Endodermal cell (in vitro differentiated cells): ENCODE results near the gene ADCY3. TPM values are rescaled to one million over a fixed set of nuclear protein-coding genes. Genes with fewer than 3 reads are reported as not detected.

ENCODE experiments used
- DNase-seq: peaks from one replicate; pipeline ENCODE4 v3.0.0-alpha.2; 2017
- H3K27ac ChIP-seq: 2 replicates; pipeline ENCODE4 v1.5.1; 2013; ENCODE audit warnings: mild to moderate bottlenecking, low read depth, low read length, moderate library complexity
- H3K27me3 ChIP-seq: 2 replicates; pipeline ENCODE4 v1.6.1; 2013; ENCODE audit warnings: mild to moderate bottlenecking, low read length, moderate library complexity; ENCODE audit not compliant: insufficient read depth, control insufficient read depth, poor library complexity, severe bottlenecking
- H3K36me3 ChIP-seq: 2 replicates; pipeline ENCODE4 v1.7.0; 2013; ENCODE audit warnings: mild to moderate bottlenecking, low read length, moderate library complexity; ENCODE audit not compliant: control insufficient read depth, insufficient read depth
- H3K4me1 ChIP-seq: one replicate; pipeline ENCODE4 v1.7.0; 2013; ENCODE audit warnings: low read length; ENCODE audit not compliant: control insufficient read depth, insufficient read depth
- H3K4me3 ChIP-seq: 2 replicates; pipeline ENCODE4 v1.5.1; 2013; ENCODE audit warnings: mild to moderate bottlenecking, low read length, moderate library complexity
- H3K9ac ChIP-seq: 2 replicates; pipeline ENCODE4 v1.6.1; 2013; ENCODE audit warnings: mild to moderate bottlenecking, low read length, moderate library complexity; ENCODE audit not compliant: poor library complexity, severe bottlenecking; ENCODE audit errors: extremely low read depth
- H3K9me3 ChIP-seq: 2 replicates; pipeline ENCODE4 v1.6.1; 2013; ENCODE audit warnings: mild to moderate bottlenecking, low read length, moderate library complexity; ENCODE audit not compliant: control insufficient read depth
- H3K27ac Mint-ChIP-seq: 2 replicates; pipeline ENCODE4 v1.8.0; 2020; ENCODE audit warnings: mixed read lengths
- H3K27me3 Mint-ChIP-seq: 2 replicates; pipeline ENCODE4 v1.8.0; 2021; ENCODE audit warnings: mild to moderate bottlenecking, mixed read lengths; ENCODE audit not compliant: insufficient read depth
- H3K36me3 Mint-ChIP-seq: 2 replicates; pipeline ENCODE4 v1.8.0; 2020; ENCODE audit warnings: low read depth, mixed read lengths
- H3K4me1 Mint-ChIP-seq: 2 replicates; pipeline ENCODE4 v1.8.0; 2020; ENCODE audit warnings: mixed read lengths
- H3K4me3 Mint-ChIP-seq: 2 replicates; pipeline ENCODE4 v1.8.0; 2020; ENCODE audit warnings: mild to moderate bottlenecking, moderate library complexity, mixed read lengths
- H3K9me3 Mint-ChIP-seq: 2 replicates; pipeline ENCODE4 v1.8.0; 2020; ENCODE audit warnings: mild to moderate bottlenecking, mixed read lengths
- CTCF ChIP-seq: fragments of 200-600 bp; sonication (generic); conservative IDR thresholded peaks from 2 replicates; pipeline ENCODE4 v1.5.0; 2021; ENCODE audit warnings: antibody characterized with exemption, mild to moderate bottlenecking
- WGBS, 2 experiments: methylation state at CpG; one replicate each; pipeline versions ENCODE4 v1.1.5 to v1.1.7; 2013; ENCODE audit warnings: missing lambda C conversion rate in 2 of 2, mixed read lengths in 1 of 2; ENCODE audit not compliant: insufficient coverage in 1 of 2, insufficient read length in 1 of 2; 5-methylcytosine and 5-hydroxymethylcytosine counted together
- total RNA-seq, 2 donors: library from RNA; stranded (reverse); fragmentation: NEBNext Ultra II Directional in 1 of 2; extraction: Animal tissue kit (Norgen Biotek cat#: 25700) in 1 of 2; gene quantifications; 2 replicates in 1 of 2; 3 replicates in 1 of 2; pipeline ENCODE4 v1.2.1, GENCODE V29; 2021

The ADCY3 gene
- total RNA-seq, 2 donors from 2014 or later = 29.8 to 41.2 TPM

GRCh38 chr2:24914713-24915112, 5.3 kb downstream of the ADCY3 start:
- Mint-ChIP-seq H3K27me3 (peaks cover 15% of the 10 kb centered on the region), H3K27ac (no peak overlapping the region), H3K4me3 (no peak overlapping the region), H3K36me3 (peaks cover 14% of the 10 kb centered on the region), H3K9me3 (peaks cover 12% of the 10 kb centered on the region), H3K4me1 (peaks cover 7% of the 10 kb centered on the region)
- DNase-seq = no peak
- no peak for TF ChIP-seq CTCF
- H3K36me3 ChIP-seq = peaks cover 3% of the 10 kb centered on the region
- H3K4me3 ChIP-seq = no peak overlapping the region
- H3K9ac ChIP-seq = no peak overlapping the region
- H3K27ac ChIP-seq = no peak overlapping the region
- WGBS, 2 experiments = 82 to 94% methylated on average over 2 to 5 of the region's 5 CpGs
- no peaks in the 10 kb centered on the region for H3K4me1 ChIP-seq
- peaks cover 18% of the 10 kb centered on the region for H3K27me3 ChIP-seq
- H3K9me3 ChIP-seq = peaks cover 4% of the 10 kb centered on the region

DNA sequence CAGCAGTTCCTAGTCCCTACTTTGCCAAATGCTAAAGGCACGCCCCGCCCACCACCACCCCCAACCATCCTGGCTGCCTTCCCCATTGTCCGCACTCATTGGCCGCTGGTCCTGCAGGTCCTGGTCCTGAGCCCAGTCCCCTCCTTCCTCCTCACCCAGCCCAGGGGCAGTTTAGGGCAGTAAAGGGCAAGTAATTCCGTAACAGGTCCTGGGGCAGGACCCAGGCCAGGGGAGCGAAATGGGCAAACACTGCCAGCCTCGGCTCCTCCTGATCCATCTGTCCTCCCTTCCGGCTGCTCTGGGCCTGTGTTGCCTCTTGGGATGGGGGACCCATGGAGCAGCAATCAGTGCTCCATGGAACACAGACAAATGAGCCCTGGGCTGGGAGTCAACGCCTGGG, 6.1 kb downstream of the ADCY3 start:
- Mint-ChIP-seq H3K4me3 (no peak overlapping the region), H3K9me3 (peaks cover 13% of the 10 kb centered on the region), H3K4me1 (peaks cover 3% of the 10 kb centered on the region), H3K27me3 (peaks cover 10% of the 10 kb centered on the region), H3K36me3 (peaks cover 17% of the 10 kb centered on the region), H3K27ac (no peak overlapping the region)
- 93 to 97% methylated on average over 3 to 9 of the region's 9 CpGs for WGBS, 2 experiments
- DNase-seq = no peak
- no peaks in the 10 kb centered on the region for H3K4me1 ChIP-seq
- no peak overlapping the region for H3K9ac ChIP-seq
- TF ChIP-seq CTCF = no peak
- peaks cover 3% of the 10 kb centered on the region for H3K36me3 ChIP-seq
- H3K4me3 ChIP-seq = no peak overlapping the region
- H3K27me3 ChIP-seq = peaks cover 12% of the 10 kb centered on the region
- H3K27ac ChIP-seq = no peak overlapping the region
- peaks cover 4% of the 10 kb centered on the region for H3K9me3 ChIP-seq

DNA sequence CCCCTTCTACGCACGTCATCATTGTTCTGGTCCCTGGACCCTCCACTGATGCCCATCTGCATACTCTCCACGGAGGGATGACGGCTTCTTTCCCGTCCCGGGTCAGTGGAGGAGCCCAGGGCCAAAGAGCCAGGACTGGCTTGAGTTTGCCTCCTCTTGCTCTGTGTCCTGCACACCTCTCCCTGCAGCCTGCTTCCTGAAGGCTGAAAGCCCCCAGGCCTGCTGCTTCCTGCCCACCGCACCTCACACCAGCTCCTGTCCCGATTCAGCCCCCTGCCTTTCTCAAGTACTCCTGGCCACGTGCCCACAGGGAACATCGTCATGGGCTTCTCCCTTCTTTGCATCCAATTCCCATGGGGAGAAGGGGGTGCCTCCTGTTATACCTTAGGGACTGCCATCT, 7.1 kb downstream of the ADCY3 start:
- Histone ChIP-seq H3K4me3 (no peak overlapping the region), H3K27ac (no peak overlapping the region), H3K36me3 (peaks cover 3% of the 10 kb centered on the region), H3K4me1 (no peaks in the 10 kb centered on the region), H3K9ac (no peak overlapping the region), H3K27me3 (peaks cover 3% of the 10 kb centered on the region), H3K9me3 (peaks cover 4% of the 10 kb centered on the region)
- 93% methylated on average over 8 to 10 of the region's 10 CpGs for WGBS, 2 experiments
- Mint-ChIP-seq H3K27ac (no peak overlapping the region), H3K4me1 (no peaks in the 10 kb centered on the region), H3K36me3 (peaks cover 17% of the 10 kb centered on the region), H3K27me3 (peaks cover 3% of the 10 kb centered on the region), H3K9me3 (peaks cover 13% of the 10 kb centered on the region), H3K4me3 (no peak overlapping the region)
- DNase-seq = no peak
- no peak for TF ChIP-seq CTCF
